Activated B cell treated with CpG ODN at 0.5 μM for 24 hours (primary cell): ENCODE measurements around the gene PCDH11Y. TPM values are rescaled to one million over a fixed set of nuclear protein-coding genes. Genes with fewer than 3 reads are reported as not detected.
A peak's percentile ranks its signal among the peaks of the same experiment; 100 is the strongest.
"Not testable (repeated sequence)": the region's sequence is repeated elsewhere in the genome, so short reads cannot be mapped to it uniquely, and the experiment has no call there.

ENCODE experiments used
- ATAC-seq: fragments of 200-7000 bp; cut with Tn5 transposase; one replicate; pipeline ENCODE4 v1.10.0; 2021; ENCODE audit warnings: low read depth, mild to moderate bottlenecking, moderate library complexity
- CTCF ChIA-PET: fragments of 350-600 bp; sonication (Branson Sonifier 250); formaldehyde crosslinking; loops from one replicate; lab custom pipeline; 2021; ENCODE audit warnings: antibody characterized with exemption; lab: Charles Lee
- POLR2A ChIA-PET: fragments of 350-600 bp; sonication (Branson Sonifier 250); formaldehyde crosslinking; loops from one replicate; lab custom pipeline; 2021; ENCODE audit warnings: antibody characterized with exemption; lab: Charles Lee
- DNase-seq: peaks from one replicate; pipeline ENCODE4 v3.0.0; 2022
- H3K27ac Mint-ChIP-seq: one replicate; pipeline ENCODE4 v1.8.0; 2020; ENCODE audit warnings: mixed read lengths
- H3K27me3 Mint-ChIP-seq: one replicate; pipeline ENCODE4 v1.8.0; 2021; ENCODE audit warnings: mixed read lengths
- H3K36me3 Mint-ChIP-seq: one replicate; pipeline ENCODE4 v1.8.0; 2021; ENCODE audit warnings: low read depth, mixed read lengths
- H3K4me1 Mint-ChIP-seq: one replicate; pipeline ENCODE4 v1.8.0; 2021; ENCODE audit warnings: mixed read lengths
- H3K4me3 Mint-ChIP-seq: one replicate; pipeline ENCODE4 v1.8.0; 2020; ENCODE audit warnings: mild to moderate bottlenecking, mixed read lengths
- H3K9me3 Mint-ChIP-seq: one replicate; pipeline ENCODE4 v1.8.0; 2020; ENCODE audit warnings: mixed read lengths
- intact Hi-C: fragments of 100-400 bp; cut with micrococcal nuclease; formaldehyde crosslinking; loops from one replicate; pipeline ENCODE4 v1.15.1; 2024
- total RNA-seq: library from RNA; stranded (reverse); gene quantifications from 2 replicates; pipeline ENCODE4 v1.2.3, GENCODE V29; 2022

The PCDH11Y gene, protein sequence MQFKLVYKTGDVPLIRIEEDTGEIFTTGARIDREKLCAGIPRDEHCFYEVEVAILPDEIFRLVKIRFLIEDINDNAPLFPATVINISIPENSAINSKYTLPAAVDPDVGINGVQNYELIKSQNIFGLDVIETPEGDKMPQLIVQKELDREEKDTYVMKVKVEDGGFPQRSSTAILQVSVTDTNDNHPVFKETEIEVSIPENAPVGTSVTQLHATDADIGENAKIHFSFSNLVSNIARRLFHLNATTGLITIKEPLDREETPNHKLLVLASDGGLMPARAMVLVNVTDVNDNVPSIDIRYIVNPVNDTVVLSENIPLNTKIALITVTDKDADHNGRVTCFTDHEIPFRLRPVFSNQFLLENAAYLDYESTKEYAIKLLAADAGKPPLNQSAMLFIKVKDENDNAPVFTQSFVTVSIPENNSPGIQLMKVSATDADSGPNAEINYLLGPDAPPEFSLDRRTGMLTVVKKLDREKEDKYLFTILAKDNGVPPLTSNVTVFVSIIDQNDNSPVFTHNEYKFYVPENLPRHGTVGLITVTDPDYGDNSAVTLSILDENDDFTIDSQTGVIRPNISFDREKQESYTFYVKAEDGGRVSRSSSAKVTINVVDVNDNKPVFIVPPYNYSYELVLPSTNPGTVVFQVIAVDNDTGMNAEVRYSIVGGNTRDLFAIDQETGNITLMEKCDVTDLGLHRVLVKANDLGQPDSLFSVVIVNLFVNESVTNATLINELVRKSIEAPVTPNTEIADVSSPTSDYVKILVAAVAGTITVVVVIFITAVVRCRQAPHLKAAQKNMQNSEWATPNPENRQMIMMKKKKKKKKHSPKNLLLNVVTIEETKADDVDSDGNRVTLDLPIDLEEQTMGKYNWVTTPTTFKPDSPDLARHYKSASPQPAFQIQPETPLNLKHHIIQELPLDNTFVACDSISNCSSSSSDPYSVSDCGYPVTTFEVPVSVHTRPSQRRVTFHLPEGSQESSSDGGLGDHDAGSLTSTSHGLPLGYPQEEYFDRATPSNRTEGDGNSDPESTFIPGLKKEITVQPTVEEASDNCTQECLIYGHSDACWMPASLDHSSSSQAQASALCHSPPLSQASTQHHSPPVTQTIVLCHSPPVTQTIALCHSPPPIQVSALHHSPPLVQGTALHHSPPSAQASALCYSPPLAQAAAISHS (N-terminal part only)
- total RNA-seq, result not detected in 2 replicates

DNA sequence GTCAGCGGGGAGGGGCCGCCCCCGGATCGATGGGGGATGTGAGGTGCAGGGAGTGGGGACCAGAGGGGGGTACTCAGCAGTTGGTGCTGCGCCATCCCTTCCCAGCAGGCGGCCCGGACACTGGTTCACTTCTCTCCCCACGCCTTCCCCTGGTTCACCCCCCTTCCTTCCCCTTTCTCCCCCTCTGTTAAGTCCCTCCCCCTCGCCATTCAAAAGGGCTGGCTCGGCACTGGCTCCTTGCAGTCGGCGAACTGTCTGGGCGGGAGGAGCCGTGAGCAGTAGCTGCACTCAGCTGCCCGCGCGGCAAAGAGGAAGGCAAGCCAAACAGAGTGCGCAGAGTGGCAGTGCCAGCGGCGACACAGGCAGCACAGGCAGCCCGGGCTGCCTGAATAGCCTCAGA lies at the start of gene PCDH11Y:
PCDH11Y (plus strand) TSS at position 240 of the 400 bp plus-strand sequence. CDS start 56,804 bp downstream, outside the sequence.
- intact Hi-C loops, ATAC-seq: not testable (repeated sequence)

GRCh38 chrY:4967894-4968293 lies 32.2 kb upstream of the PCDH11Y start:
- intact Hi-C loops, H3K4me3 Mint-ChIP-seq, ATAC-seq: not testable (repeated sequence)

More for the DNA sequence above, at the start of gene PCDH11Y:
- H3K9me3 Mint-ChIP-seq, CTCF ChIA-PET, DNase-seq, H3K36me3 Mint-ChIP-seq, H3K4me1 Mint-ChIP-seq, H3K27me3 Mint-ChIP-seq, H3K4me3 Mint-ChIP-seq, H3K27ac Mint-ChIP-seq, POLR2A ChIA-PET: not testable (repeated sequence)

DNA sequence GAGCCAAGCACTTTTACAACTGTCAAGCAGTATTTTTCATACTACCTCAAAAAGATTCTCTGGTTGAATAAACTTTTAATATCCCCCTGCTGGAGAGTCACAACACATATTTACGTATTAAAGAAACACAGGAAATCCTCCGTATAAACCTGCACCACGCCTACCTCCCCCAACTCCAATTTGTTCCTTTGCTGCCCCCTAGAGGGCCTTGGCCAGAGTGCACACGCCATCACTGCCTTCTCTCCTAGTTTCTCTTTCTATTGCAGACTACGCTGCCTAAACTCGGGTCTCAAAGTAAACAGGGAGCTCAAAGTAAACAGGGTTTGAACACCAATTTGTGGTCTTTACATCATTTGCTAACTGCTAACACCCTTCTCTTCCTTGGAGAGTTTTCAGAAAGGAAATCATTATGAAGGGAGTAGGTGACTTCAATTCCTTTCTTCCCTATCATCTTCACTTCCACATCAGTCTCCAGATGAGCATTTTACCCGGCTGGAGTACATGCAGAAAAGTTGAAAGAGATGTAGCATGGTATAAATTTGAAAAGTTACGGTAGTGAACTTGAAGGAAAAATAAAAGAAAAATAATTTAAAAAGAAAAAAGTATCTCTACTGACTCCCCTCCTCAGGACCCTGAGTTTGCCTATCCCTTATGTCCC lies 8.2 kb upstream of the PCDH11Y start:
- H3K4me1 Mint-ChIP-seq, H3K4me3 Mint-ChIP-seq, POLR2A ChIA-PET: not testable (repeated sequence)

More at GRCh38 chrY:4967894-4968293, 32.2 kb upstream of the PCDH11Y start:
- DNase-seq, CTCF ChIA-PET, H3K4me1 Mint-ChIP-seq, H3K27ac Mint-ChIP-seq, H3K9me3 Mint-ChIP-seq, H3K36me3 Mint-ChIP-seq, H3K27me3 Mint-ChIP-seq, POLR2A ChIA-PET: not testable (repeated sequence)

DNA sequence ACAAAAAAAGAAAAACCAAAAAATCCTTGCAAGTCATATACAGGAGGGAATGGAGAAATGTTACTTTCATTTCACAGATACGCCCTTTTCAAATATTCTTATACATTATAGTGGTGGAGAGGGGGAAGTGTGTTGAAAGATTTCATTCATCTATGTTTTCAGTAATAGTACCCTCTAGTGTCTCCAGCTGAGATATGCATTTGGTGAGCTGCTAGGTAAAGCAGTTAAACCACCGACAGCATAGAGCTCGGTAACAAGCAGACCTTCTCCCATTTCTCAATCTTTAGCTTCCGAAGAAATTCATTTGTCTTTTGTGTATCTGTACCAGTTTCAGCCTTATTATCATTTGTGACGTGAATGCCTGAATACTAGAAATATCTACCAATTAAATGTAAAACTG lies 5.2 kb upstream of the PCDH11Y start:
- CTCF ChIA-PET, DNase-seq, H3K36me3 Mint-ChIP-seq, POLR2A ChIA-PET, H3K27me3 Mint-ChIP-seq, intact Hi-C loops, H3K4me1 Mint-ChIP-seq, H3K4me3 Mint-ChIP-seq, H3K9me3 Mint-ChIP-seq, ATAC-seq, H3K27ac Mint-ChIP-seq: not testable (repeated sequence)

More for the DNA sequence above, 8.2 kb upstream of the PCDH11Y start:
- H3K9me3 Mint-ChIP-seq, CTCF ChIA-PET, DNase-seq, H3K27me3 Mint-ChIP-seq, intact Hi-C loops, H3K36me3 Mint-ChIP-seq, H3K27ac Mint-ChIP-seq: not testable (repeated sequence)
- peak; percentile 50 for ATAC-seq

DNA sequence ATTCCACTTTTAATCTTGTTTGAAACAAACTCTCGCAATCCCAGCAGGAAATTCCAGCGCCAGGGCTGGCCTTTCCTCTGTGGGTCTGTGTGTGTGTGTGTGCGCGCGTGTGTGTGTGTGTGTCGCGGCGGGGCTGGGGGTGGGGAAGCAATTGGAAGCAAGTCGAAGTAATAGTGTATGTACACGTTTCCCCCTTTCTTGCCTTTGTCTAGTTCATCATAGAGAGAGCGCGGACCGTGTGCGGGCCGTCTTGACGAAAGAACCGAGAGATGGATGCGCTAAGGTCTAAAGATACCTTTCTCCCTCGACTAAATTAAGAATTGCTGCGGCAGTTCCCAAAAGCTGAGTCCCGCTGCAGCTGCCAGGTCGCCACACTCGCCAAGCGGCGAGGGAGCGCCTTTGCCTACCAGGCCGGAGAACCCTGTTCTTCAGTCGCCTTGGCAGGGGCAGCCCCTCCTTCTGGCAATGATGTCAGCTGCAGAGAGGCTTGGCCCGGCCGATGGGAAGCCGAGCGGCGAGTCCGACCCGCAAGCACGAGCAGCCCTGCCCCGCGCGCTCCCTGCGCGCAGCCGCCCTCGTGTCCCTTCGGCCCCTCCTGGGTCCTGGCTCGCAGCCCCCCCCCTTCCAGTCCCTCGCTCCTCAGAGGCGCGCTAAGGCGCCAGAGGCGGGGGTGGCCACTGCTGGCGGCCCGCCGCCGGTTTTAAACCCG lies 2.5 kb downstream of the PCDH11Y start:
- H3K4me3 Mint-ChIP-seq, ATAC-seq, DNase-seq, H3K36me3 Mint-ChIP-seq, POLR2A ChIA-PET, CTCF ChIA-PET, H3K27ac Mint-ChIP-seq, H3K9me3 Mint-ChIP-seq, intact Hi-C loops, H3K4me1 Mint-ChIP-seq, H3K27me3 Mint-ChIP-seq: not testable (repeated sequence)

DNA sequence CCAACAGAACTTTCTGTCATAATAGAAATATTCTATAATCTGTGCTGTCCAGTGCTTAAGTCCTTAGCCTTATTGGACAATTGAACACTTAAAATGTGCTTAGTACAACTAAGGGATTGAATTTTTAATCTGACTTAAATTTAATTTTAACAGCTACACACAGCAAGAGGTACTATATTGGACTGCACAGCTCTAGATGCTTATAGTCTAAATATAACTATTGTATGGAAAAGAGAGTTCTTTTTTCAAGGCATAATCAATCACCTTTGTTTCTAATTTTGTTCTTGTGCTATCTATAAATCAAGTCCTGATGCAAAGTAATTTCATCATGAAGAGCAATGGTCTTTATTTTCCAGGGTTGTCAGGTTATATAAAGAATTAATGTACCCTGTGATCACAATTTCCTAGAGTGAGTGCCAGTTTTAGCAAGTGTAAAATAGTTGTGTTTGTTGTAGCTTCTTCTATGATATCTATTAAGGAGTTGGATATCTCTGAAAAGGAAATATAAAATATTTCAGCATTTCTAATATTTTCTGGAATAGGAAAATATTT lies 39.0 kb downstream of the PCDH11Y start:
- ATAC-seq, H3K27me3 Mint-ChIP-seq, CTCF ChIA-PET, H3K27ac Mint-ChIP-seq, H3K4me3 Mint-ChIP-seq, POLR2A ChIA-PET, H3K9me3 Mint-ChIP-seq, intact Hi-C loops, DNase-seq, H3K4me1 Mint-ChIP-seq, H3K36me3 Mint-ChIP-seq: not testable (repeated sequence)

GRCh38 chrY:5083017-5083416 lies 82.9 kb downstream of the PCDH11Y start:
- ATAC-seq, intact Hi-C loops, H3K4me3 Mint-ChIP-seq, H3K9me3 Mint-ChIP-seq, H3K27me3 Mint-ChIP-seq, CTCF ChIA-PET, H3K27ac Mint-ChIP-seq, DNase-seq, H3K4me1 Mint-ChIP-seq, POLR2A ChIA-PET, H3K36me3 Mint-ChIP-seq: not testable (repeated sequence)

DNA sequence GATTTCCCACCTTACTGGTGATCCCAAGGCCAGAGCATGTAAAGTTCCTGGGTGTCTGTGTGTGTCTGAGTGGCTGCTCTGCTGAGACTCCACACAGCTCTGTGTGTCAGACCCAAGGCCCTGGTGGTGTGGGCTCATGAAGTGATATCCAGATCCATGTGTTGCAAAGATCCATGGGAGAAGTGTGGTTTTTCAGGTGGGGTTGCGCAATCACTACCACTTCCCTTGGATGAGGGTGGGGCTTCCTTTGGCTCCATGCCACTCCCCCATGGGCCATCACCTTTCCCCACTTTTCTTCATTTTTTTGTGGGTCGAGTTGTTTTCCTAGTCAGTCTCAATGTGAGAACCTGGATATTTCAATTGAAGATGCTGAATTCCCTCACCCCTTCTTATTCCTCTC lies 182.9 kb downstream of the PCDH11Y start:
- POLR2A ChIA-PET, H3K4me1 Mint-ChIP-seq: not testable (repeated sequence)

GRCh38 chrY:5215116-5215515 lies 215.0 kb downstream of the PCDH11Y start:
- POLR2A ChIA-PET, H3K36me3 Mint-ChIP-seq, DNase-seq, H3K27me3 Mint-ChIP-seq, H3K4me1 Mint-ChIP-seq, CTCF ChIA-PET, H3K9me3 Mint-ChIP-seq, intact Hi-C loops, H3K4me3 Mint-ChIP-seq, H3K27ac Mint-ChIP-seq, ATAC-seq: not testable (repeated sequence)

More for the DNA sequence above, 182.9 kb downstream of the PCDH11Y start:
- ATAC-seq, intact Hi-C loops, H3K27ac Mint-ChIP-seq, CTCF ChIA-PET, H3K27me3 Mint-ChIP-seq, H3K36me3 Mint-ChIP-seq, H3K9me3 Mint-ChIP-seq, H3K4me3 Mint-ChIP-seq, DNase-seq: not testable (repeated sequence)

GRCh38 chrY:5324931-5325330 lies 324.8 kb downstream of the PCDH11Y start:
- DNase-seq, H3K4me3 Mint-ChIP-seq, H3K4me1 Mint-ChIP-seq, CTCF ChIA-PET, H3K36me3 Mint-ChIP-seq, H3K27me3 Mint-ChIP-seq, intact Hi-C loops, ATAC-seq, H3K27ac Mint-ChIP-seq, POLR2A ChIA-PET, H3K9me3 Mint-ChIP-seq: not testable (repeated sequence)
